ENCODE measurements around the gene LCA5.
"Not testable (repeated sequence)": the region's sequence is repeated elsewhere in the genome, so short reads cannot be mapped to it uniquely, and the experiment has no call there.

LCA5 gene

DNA sequence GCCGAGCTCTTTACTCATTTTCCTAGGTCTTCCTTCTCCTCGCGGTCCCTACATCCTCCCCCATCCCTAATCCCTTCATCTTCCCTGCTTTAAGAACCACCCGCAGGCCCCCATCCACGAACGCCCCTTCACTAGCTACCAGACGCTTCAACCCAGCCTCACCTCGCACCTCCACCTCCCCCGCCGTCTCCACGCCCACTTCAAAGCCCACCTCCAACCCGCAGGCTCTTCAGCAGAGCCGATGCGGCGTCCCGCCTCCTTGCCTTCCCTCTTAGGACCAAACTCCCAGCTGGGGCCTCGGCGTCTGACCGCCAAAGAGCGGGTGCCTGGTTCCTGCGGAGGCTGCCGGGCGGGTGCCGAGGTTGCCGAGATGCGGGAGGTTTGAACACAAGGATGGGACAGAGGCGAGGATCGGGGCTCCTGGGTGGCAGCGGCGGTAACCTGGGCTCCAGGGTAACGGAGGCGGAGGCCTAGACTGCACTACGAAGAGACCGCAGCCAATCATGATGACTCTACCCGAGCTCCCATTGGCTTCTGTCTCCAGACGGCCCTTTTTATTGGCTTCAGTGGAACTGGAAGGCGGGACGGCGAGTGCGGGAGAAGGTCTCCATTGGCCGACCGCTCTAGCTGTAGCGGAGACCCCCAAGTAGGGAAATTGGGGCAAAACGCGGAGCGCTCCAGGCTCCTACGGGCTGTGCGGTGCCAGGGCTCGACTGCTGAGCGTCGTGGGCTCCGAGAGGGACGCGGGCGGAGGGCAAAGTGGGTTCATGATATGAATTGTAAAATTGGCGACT, at the start of gene LCA5:
TSS of gene LCA5 (minus strand) at position 477 of the 794 bp plus-strand sequence. CDS start 18,536 bp downstream, outside the sequence.
- DNase-seq = peak; percentile 97 to 98

- DNase-seq = peak; percentile 37 to 60
Measured at GRCh38 chr6:79586548-79586947, 49.3 kb upstream of the LCA5 start.

DNA sequence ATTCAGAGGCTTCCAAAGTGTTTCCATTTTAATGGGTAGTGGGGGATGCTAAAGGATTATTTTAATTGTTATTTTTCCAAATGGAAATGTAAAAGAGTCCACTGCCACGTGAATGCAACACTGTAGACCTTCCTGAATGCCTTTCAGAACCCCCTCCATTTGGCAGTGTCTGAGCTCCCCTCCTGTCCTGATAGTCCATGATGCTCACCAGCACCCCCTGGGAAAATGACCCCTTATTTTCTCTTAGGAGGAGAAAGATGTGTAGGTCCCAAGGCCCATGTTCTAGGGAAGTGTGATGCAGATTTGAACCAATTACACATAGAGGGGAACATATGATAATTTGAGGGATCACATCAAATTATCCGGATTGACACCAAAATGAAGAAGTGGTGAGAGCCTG, 47.1 kb upstream of the LCA5 start:
- DNase-seq = no peak

GRCh38 chr6:79577926-79578325, 40.7 kb upstream of the LCA5 start:
- DNase-seq = not testable (repeated sequence)

GRCh38 chr6:79574630-79575225, 37.5 kb upstream of the LCA5 start:
- no peak for DNase-seq

- DNase-seq = no peak
Measured at GRCh38 chr6:79574174-79574573, 36.9 kb upstream of the LCA5 start.

DNA sequence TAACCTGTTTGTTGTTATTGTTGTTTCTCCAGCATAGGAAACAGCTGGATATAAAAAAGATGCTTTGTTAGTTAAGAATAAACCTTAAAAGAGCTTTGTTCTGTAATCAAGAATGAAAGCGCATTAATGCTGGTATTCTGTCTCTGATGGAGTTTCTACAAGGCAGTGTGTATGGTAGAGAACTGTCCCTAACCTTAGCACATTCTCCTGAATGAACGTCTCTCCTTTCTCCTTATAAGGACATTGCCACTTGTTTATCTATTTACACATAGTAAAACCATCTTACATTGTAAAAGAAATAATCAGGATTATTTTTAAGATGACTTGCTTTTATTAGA, 33.8 kb upstream of the LCA5 start:
- DNase-seq = peak in 1 of 2 experiments; percentile 44

DNA sequence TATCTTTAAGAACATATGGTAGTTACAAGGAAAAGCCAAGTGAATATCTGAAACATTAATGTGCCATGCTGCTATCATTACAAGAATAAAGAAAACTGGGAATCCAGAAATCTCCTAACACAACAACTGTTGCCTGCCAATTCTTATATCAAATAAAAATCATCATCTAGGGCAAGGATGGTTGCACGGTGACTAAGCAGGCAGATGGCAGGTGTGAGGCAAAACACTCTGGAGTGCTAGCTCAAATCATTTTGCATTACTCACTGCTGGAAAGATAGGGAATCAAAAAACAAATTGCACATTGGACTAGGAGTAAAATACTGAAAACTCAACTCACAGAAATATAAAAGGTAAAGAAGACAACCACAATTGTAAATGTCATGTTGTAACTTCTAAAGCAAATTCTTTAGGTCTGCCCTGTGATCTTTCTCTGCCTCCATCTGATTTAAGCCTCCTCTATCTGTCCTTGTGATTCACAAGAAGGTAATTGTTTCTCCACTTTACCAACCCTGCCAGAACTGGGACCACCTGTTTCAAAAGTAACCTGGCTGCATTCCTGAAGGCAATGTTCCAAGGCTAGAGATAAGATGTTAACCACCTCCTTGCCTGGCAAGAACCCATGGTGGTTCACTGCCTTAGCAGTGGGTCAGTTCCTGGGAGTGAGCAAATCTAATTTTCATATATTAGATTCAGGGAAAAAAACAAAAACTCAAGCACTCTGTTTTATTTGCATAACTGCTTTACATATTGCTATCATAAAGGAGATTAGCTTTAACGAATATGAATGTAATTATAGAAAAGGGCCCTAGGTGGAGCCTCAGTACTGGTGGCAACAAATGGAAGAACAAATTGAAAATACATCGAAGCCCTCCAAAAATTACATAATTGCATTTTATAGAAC, 33.1 kb upstream of the LCA5 start:
- DNase-seq = peak; percentile 71 to 83

- DNase-seq = no peak
Measured at GRCh38 chr6:79568996-79569395, 31.8 kb upstream of the LCA5 start.

DNA sequence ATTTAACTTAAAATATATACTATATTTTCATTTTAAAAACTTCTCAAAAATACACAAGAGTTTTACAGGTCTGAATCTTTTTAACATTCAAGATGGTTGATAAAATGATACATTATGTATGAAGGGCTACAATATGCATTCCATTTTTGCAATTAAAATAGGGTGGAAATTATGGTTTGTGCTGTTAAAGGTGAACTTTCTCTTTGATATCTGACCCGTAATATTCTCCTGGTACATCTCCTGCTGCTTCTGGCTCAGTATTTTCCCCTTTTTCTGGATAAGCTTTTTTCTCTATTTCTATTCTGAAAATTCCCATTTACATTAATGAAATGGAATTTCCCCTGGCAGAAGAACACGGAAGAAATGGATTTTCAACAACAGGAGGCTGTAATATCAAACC, 27.4 kb upstream of the LCA5 start:
- no peak for DNase-seq

DNA sequence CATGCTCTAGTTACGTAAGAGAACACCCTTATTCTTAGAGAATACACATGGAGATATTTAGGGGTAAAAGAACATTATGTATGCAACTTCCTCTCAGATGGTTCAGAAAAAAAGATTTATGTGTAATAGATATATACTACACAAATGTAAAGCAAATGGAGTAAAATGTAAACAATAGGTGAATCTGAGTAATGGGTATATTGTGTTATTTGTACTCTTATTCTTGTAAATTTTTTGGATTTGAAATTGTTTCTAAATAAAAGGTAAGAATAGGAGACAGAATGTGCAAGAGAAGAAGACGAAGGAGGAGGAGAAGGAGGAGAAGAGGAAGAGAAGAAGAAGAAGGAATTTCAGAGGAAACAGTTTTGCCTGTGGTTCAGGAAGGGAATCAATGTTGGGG, 22.5 kb upstream of the LCA5 start:
- no peak for DNase-seq

DNA sequence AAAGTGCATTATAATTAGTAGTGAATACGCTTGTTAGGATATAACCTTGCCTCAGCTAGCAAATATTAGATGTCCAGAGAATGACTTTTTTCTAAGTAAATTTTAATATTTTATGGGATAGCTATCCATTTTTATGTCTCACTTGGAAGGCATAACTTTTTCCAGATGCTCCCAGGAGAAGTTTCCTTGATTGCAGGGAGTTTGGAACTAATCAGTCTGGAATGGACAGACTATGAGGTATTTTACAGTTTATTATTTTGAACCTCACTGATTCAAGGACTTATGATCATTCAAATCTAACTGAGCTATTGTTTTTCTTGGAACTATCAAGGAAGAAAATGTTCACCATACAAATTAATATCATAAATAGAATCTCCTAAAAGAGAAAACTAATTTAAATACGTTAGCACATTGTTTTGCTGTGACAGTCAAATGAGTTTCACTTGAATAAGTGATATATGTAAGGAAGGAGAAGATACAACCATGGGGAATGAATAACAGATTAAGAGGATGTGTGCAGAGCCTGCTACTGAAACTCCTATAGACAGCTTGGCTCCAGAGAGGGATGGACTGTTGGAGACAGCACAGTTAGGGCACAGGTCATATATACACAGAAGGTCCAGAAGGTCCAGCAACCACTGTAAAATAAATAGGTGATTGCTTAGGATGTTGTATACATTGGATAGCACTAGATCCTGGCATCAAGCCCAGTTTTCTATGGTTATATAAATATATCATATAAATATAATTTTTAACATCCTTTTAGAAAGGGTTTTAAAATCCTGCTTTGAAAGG, 20.6 kb upstream of the LCA5 start:
- no peak for DNase-seq

DNA sequence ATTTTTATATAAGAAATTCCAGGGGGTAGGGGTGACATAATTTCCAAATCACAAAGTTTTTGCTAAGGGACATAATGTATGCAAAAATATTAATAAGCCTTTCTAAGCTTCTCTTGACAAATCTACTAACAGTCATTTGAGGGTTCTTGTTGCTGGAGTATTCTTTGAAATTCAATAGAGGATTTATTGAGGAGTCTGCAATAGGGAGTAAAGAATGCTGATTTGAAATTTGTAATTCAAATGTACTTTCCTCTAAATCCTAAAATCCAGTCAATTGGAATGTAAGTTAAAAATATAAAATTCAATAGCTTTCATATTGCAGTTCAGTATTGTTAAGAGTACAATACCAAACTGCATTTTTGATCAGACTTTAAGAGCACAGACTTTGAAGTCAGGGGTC, 17.1 kb upstream of the LCA5 start:
- no peak for DNase-seq

DNA sequence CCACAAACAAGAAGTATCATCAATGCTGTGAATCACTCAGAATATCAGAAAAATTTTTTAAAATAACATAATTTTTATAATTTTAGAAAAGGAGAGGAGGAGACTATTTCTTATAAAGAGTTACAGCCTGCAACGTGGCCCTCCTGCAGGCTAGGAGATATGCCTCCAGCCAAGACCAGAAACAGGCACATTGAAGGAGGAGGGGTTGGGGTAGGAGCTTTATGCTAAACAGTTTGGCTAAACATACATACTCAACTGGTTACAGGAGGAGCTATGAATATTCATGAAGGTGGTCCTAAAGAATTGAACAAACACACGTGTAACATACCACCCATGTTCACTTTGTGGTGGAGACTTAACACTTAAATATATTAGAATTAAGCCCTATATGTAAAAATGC, 14.2 kb upstream of the LCA5 start:
- no peak for DNase-seq

DNA sequence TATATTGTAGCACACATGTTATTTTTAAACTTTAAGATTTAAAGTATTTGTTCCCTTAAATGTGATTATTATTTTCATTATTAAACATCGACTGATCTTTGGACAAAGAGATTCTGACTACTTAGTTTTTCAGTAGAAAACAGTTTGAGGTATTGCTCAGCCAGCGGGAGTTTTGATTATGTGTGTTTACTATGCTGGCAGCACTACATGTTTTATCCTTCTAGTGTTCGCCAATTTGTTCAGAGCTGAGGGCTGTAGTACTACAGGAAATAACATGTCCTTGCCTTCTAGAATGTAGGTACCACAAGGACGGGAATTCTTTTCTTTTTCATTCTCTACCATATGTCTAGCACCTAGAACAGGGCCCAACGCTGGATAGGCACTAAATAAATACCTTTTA, 11.1 kb upstream of the LCA5 start:
- no peak for DNase-seq

DNA sequence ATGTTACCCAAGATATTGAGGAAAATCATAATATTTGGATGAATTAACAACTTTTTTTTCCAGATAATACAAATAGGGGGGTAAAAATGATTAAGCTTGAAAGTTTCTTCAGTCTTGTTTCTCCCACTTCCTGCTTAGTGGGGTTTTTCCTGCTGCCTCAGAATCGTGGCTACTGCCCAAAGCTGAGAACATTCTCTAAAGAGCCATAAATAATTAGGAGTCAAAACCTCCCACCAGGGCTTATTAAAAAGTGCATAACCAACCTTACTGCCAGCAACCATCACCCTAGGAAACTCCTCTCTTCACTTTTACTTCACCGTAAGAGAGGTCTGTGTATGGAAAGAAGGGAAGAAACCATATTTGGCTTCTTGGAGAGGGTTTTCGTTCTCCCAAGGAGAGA, 9.0 kb upstream of the LCA5 start:
- DNase-seq = no peak

DNA sequence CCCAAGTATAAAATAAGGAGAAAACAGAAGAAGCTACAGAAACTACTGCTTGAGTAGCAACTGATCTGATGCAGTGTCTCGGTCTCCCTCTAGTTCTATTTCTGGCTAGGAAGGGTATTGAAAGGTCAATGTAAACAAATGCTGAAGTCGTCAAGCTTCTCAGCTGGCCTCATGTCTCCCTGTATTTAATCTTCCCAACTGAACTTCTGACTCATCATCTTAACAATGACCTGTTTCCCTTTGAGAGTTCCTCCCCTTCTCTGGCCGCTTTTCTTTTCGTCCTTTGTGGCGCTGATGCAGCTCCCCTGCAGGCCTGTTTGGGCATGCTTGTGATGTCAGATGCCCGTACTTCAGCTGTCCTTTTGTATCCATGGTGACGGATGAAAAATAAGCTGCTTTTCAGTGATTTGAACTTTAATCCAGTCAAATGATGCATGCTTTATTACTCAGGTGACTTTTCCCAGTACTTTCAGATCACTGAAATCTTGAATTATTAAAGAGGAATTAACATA, 7.8 kb upstream of the LCA5 start:
- DNase-seq = peak; percentile 79 to 85

DNA sequence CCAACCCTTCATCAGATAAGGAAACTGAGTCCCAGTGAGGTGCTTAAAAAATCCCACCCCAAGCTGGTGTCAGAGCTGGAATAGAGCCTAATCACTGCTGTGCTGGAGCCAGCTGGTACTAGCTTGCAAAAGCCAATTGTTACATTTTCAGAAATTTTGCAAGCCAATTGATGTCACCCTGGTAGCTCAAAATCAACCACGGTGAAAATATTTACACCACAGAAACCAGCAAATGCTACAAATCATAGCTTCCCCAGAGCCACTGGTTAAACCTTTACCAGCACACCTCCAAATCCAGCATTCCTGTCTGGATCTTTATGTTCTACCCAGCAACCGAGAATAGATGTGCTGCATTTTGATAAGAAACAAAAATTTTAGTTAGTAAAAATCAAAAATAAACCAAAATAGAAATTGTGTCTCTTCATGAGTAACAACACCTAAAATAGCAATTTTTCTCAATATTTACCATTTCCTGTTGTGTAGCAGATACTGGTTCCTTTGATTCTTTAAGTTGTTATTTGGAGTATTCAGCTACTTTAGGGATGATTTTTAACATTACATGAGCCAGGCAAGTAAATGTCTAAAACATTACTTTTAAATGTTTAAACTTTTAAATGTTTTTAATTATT, 7.2 kb upstream of the LCA5 start:
- no peak for DNase-seq

GRCh38 chr6:79543886-79544285, 6.7 kb upstream of the LCA5 start:
- DNase-seq = no peak

DNA sequence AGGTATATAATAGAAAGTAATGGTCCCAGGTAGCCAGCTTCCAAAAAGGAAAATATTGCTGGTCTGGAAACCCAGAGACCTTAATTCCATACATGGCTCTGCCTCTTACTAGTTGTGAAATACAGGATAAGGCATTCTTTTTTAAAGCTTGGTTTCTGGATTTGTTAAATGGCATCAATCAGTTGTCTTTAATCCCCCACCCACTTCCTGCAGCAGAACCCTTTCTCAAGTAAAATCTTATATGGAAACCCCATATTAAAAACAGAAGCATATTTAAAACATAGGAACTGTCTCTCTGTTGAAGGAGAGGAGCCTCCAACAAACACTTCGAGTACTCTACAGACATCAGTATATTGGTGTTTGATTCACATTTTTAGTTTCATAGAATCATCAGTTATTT, 6.2 kb upstream of the LCA5 start:
- no peak for DNase-seq

DNA sequence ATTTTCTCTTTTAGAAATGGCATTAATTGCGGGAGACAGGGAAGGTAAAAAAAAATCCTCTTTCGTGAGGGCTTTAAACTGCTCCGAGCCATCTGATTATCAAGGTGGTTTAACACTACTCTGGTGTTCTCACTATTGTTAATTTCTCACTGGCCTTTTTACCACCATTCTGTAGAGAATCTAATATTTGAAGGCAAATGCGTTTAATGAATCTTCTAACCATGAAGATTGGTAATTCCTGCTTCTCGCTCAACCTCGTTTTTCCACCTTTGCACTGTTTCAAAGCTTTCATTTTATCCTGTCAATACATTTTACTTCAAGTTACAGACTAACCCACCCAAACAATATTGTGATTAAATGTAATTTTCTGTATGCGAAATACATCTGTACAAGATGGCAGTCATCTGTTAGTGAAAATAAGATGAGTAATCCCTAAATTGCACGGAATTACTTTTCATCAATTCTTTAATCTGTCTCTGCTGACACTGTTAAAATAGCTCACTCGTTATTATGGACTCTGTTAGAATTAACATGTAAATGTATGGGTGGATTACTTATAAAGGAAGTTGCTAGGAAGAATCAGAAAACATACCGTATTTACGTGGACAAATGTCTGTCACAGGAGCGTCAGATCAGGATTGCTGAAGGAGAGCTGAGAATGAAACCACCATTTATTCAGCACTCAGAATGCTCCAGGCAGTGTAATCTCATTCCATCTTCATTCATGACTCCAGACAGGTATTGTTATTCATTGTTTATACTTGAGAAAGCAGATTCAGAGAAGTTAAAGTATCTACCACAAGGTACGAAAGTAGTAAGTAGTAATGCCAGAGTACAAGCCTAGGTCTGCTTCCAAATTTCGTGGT, 1.1 kb upstream of the LCA5 start:
- no peak for DNase-seq

All from Kasumi-1 (cell line).